ENCODE data around the gene VEZT. TPM values are rescaled to one million over a fixed set of nuclear protein-coding genes. Genes with fewer than 3 reads are reported as not detected.
"Not testable (repeated sequence)": the region's sequence is repeated elsewhere in the genome, so short reads cannot be mapped to it uniquely, and the experiment has no call there.

The VEZT gene
- total RNA-seq, 4 donors from 2014 or later, result 82.1 to 141 (median 85.4) TPM

GRCh38 chr12:95319694-95320331, 102.2 kb downstream of the VEZT start:
- ATAC-seq, result no peak
- Histone ChIP-seq H3K36me3 (no peaks in the 10 kb centered on the region), H3K27ac (no peak overlapping the region), H3K9me3 (no peaks in the 10 kb centered on the region), H3K27me3 (no peaks in the 10 kb centered on the region), H3K4me1 (peaks cover 0 to 25% (median 0%) of the 10 kb centered on the region in 3 donors), H3K4me3 (no peak overlapping the region)
- 50 to 92% methylated on average over 1 of the region's 1 CpG for WGBS, 2 donors (ENCODE audit: low coverage in 1 of 2)
- TF ChIP-seq POLR2A (IDR thresholded peaks at IDR 0.05), result no peak

DNA sequence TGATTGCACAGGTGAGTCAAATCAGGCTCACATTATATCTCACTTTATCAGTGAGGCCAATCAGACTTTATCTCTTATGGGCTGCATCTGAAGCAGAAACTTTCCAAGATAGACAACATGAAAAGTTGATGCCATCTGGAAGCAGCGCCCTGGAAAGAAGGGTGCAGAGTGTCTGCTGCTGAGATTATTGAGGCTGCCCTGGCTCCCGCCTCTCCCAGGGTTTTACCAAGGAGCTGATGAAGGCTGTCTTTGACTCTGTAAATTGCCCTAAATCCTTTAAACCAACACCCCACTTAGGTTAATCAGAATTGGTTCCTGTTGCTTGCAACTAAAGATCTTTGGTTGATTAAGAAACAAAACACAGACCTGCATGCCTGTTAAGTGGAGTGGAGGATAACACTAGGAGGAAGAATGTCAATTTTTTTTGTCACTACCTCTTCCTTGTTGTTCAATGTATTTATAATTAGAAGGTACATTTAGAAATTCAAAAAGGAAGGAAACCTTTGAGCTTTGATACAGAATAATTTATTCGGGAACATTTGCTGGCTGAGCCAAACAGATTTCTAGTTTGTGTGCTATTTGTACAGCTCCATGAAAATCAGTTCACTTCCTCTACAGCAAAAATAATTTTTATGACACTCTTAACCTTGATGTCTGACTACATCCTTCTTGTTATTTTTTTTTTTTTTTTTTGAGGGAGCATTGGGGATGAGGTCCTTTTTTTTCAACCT, 104.1 kb downstream of the VEZT start:
- no peak for ATAC-seq
- H3K9me3 ChIP-seq, result no peaks in the 10 kb centered on the region
- TF ChIP-seq EP300 (IDR thresholded peaks at IDR 0.05) (no peak), POLR2A (IDR thresholded peaks at IDR 0.05) (no peak), POLR2AphosphoS5 (IDR thresholded peaks at IDR 0.05) (no peak)
- TF ChIP-seq, protein P1, sequence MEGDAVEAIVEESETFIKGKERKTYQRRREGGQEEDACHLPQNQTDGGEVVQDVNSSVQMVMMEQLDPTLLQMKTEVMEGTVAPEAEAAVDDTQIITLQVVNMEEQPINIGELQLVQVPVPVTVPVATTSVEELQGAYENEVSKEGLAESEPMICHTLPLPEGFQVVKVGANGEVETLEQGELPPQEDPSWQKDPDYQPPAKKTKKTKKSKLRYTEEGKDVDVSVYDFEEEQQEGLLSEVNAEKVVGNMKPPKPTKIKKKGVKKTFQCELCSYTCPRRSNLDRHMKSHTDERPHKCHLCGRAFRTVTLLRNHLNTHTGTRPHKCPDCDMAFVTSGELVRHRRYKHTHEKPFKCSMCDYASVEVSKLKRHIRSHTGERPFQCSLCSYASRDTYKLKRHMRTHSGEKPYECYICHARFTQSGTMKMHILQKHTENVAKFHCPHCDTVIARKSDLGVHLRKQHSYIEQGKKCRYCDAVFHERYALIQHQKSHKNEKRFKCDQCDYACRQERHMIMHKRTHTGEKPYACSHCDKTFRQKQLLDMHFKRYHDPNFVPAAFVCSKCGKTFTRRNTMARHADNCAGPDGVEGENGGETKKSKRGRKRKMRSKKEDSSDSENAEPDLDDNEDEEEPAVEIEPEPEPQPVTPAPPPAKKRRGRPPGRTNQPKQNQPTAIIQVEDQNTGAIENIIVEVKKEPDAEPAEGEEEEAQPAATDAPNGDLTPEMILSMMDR (IDR thresholded peaks at IDR 0.05), result no peak

GRCh38 chr12:95322326-95322725, 104.7 kb downstream of the VEZT start:
- H3K9me3 ChIP-seq, result no peaks in the 10 kb centered on the region
- H3K4me3 ChIP-seq, result no peak overlapping the region
- no peaks in the 10 kb centered on the region for H3K36me3 ChIP-seq
- H3K4me1 ChIP-seq, result peaks cover 0 to 46% (median 0%) of the 10 kb centered on the region in 3 donors
- H3K27me3 ChIP-seq, result no peaks in the 10 kb centered on the region
- no peak for TF ChIP-seq POLR2A (IDR thresholded peaks at IDR 0.05)
- TF ChIP-seq, protein P1 (IDR thresholded peaks at IDR 0.05), result no peak
- TF ChIP-seq POLR2AphosphoS5 (IDR thresholded peaks at IDR 0.05), result no peak
- no peak for TF ChIP-seq EP300 (IDR thresholded peaks at IDR 0.05)
- H3K27ac ChIP-seq, result no peak overlapping the region
- ATAC-seq, result no peak
- 55 to 78% methylated on average over 2 of the region's 4 CpGs for WGBS, 2 donors (ENCODE audit: low coverage in 1 of 2)

More for the DNA sequence above, 104.1 kb downstream of the VEZT start:
- H3K27me3 ChIP-seq, result no peaks in the 10 kb centered on the region
- no peaks in the 10 kb centered on the region for H3K36me3 ChIP-seq
- H3K4me3 ChIP-seq, result no peak overlapping the region
- H3K27ac ChIP-seq, result no peak overlapping the region
- H3K4me1 ChIP-seq, result peaks cover 0 to 42% (median 0%) of the 10 kb centered on the region in 3 donors
- 65 to 70% methylated on average over 1 to 3 of the region's 3 CpGs for WGBS, 2 donors (ENCODE audit: low coverage in 1 of 2)

GRCh38 chr12:95323212-95323611, 105.6 kb downstream of the VEZT start:
- no peaks in the 10 kb centered on the region for H3K36me3 ChIP-seq
- no peaks in the 10 kb centered on the region for H3K27me3 ChIP-seq
- H3K4me3 ChIP-seq, result no peak overlapping the region
- H3K27ac ChIP-seq, result no peak overlapping the region
- no peaks in the 10 kb centered on the region for H3K9me3 ChIP-seq
- no peak for TF ChIP-seq EP300 (IDR thresholded peaks at IDR 0.05)
- TF ChIP-seq POLR2AphosphoS5 (IDR thresholded peaks at IDR 0.05), result no peak
- TF ChIP-seq, protein P1 (IDR thresholded peaks at IDR 0.05), result no peak
- TF ChIP-seq POLR2A (IDR thresholded peaks at IDR 0.05), result no peak
- no peak for ATAC-seq
- peaks cover 0 to 46% (median 0%) of the 10 kb centered on the region in 3 donors for H3K4me1 ChIP-seq

DNA sequence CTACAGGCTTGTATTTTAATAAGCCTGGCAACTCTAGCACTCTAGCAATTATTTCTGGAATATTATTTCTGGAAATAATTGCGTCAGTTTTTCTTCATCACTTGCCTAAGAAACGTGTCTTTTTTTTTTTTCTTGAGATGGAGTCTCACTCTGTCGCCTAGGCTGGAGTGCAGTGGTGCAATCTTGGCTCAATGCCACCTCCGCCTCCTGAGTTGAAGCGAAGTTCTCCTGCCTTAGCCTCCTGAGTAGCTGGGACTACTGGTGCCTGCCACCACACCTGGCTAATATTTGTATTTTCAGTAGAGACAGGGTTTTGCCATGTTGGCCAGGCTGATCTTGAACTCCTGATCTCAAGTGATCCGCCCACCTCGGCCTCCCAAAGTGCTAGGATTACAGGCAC, 106.6 kb downstream of the VEZT start:
- H3K9me3 ChIP-seq, H3K27me3 ChIP-seq, H3K36me3 ChIP-seq, ATAC-seq, H3K27ac ChIP-seq, H3K4me3 ChIP-seq: not testable (repeated sequence)
- 60 to 68% methylated on average over 4 to 5 of the region's 7 CpGs for WGBS, 2 donors (ENCODE audit: low coverage in 1 of 2)
- H3K4me1 ChIP-seq, result peaks cover 0 to 46% (median 0%) of the 10 kb centered on the region in 3 donors

DNA sequence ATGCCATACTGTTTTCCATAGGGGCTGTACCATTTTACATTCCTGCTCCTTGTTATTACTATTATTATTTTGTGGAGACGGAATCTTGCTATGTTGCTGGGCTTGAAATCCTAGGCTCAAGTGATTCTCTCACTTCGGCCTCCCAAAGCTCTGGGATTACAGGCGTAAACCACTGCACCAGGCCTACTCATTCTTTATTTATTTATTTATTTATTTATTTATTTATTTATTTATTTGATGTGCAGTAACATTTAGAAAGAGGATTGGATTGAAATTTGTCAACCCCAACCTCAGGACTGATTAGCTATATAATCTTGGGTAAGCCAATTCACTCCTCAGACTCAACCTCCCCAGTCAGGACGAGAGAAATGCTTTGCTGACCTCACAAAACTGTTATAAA, 107.9 kb downstream of the VEZT start:
- Histone ChIP-seq H3K4me3 (no peak overlapping the region), H3K9me3 (no peaks in the 10 kb centered on the region), H3K27ac (no peak overlapping the region), H3K4me1 (peaks cover 0 to 38% (median 0%) of the 10 kb centered on the region in 3 donors), H3K27me3 (no peaks in the 10 kb centered on the region), H3K36me3 (no peaks in the 10 kb centered on the region)
- WGBS, 2 donors (ENCODE audit: low coverage in 1 of 2), result 94 to 96% methylated on average over 3 of the region's 4 CpGs
- no peak for TF ChIP-seq POLR2A (IDR thresholded peaks at IDR 0.05)
- no peak for TF ChIP-seq POLR2AphosphoS5 (IDR thresholded peaks at IDR 0.05)
- TF ChIP-seq EP300 (IDR thresholded peaks at IDR 0.05), result no peak
- TF ChIP-seq, protein P1 (IDR thresholded peaks at IDR 0.05), result no peak
- no peak for ATAC-seq

Data from gastroesophageal sphincter (tissue), 4 donors.